HL-60 (cell line): ENCODE data around the gene CDK8.
"Not testable (repeated sequence)": the region's sequence is repeated elsewhere in the genome, so short reads cannot be mapped to it uniquely, and the experiment has no call there.

Experiments used
- DNase-seq, 2 experiments: peaks; one replicate each; pipeline ENCODE4 v3.0.0-alpha.2; 2010 to 2020; ENCODE audit warnings: low read depth in 1 of 2, low spot score in 1 of 2
- H3K27ac ChIP-seq: fragments of 250-450 bp; sonication (Bioruptor Pico); replicated peaks from 2 replicates; pipeline ENCODE4 v1.5.1; 2020; ENCODE audit warnings: mild to moderate bottlenecking, moderate library complexity
- H3K27me3 ChIP-seq: fragments of 250-450 bp; sonication (Bioruptor Pico); 2 replicates; pipeline ENCODE4 v1.5.1; 2021; ENCODE audit warnings: mild to moderate bottlenecking, moderate library complexity; ENCODE audit not compliant: insufficient read depth, poor library complexity, severe bottlenecking
- H3K4me3 ChIP-seq: replicated peaks from 2 replicates; pipeline ENCODE4 v1.5.1; 2011; ENCODE audit warnings: mild to moderate bottlenecking, control low read depth, low read length; ENCODE audit not compliant: insufficient read depth
- CTCF ChIP-seq: IDR thresholded peaks from one replicate; pipeline ENCODE4 v1.5.1; 2011; ENCODE audit warnings: low read length, control low read depth, inconsistent platforms; ENCODE audit not compliant: insufficient read depth
- GABPA ChIP-seq: IDR thresholded peaks from 2 replicates; pipeline ENCODE4 v1.6.1; 2012; ENCODE audit warnings: low read depth
- POLR2AphosphoS5 ChIP-seq: IDR thresholded peaks from 2 replicates; pipeline ENCODE4 v1.6.1; 2012; ENCODE audit warnings: low read depth
- SPI1 ChIP-seq: IDR thresholded peaks from 2 replicates; pipeline ENCODE4 v1.6.1; 2012; ENCODE audit warnings: low read depth, mild to moderate bottlenecking, borderline replicate concordance
- TF ChIP-seq, protein P1 (sequence below): IDR thresholded peaks from 2 replicates; pipeline ENCODE4 v1.6.1; 2012; ENCODE audit warnings: low read depth; ENCODE audit not compliant: insufficient replicate concordance

Gene CDK8

GRCh38 chr13:26310470-26310869 lies 56.5 kb downstream of the CDK8 start:
- DNase-seq: no peak
- no peak overlapping the region for H3K4me3 ChIP-seq
- H3K27ac ChIP-seq: no peak overlapping the region
- TF ChIP-seq GABPA: no peak
- TF ChIP-seq, protein P1, sequence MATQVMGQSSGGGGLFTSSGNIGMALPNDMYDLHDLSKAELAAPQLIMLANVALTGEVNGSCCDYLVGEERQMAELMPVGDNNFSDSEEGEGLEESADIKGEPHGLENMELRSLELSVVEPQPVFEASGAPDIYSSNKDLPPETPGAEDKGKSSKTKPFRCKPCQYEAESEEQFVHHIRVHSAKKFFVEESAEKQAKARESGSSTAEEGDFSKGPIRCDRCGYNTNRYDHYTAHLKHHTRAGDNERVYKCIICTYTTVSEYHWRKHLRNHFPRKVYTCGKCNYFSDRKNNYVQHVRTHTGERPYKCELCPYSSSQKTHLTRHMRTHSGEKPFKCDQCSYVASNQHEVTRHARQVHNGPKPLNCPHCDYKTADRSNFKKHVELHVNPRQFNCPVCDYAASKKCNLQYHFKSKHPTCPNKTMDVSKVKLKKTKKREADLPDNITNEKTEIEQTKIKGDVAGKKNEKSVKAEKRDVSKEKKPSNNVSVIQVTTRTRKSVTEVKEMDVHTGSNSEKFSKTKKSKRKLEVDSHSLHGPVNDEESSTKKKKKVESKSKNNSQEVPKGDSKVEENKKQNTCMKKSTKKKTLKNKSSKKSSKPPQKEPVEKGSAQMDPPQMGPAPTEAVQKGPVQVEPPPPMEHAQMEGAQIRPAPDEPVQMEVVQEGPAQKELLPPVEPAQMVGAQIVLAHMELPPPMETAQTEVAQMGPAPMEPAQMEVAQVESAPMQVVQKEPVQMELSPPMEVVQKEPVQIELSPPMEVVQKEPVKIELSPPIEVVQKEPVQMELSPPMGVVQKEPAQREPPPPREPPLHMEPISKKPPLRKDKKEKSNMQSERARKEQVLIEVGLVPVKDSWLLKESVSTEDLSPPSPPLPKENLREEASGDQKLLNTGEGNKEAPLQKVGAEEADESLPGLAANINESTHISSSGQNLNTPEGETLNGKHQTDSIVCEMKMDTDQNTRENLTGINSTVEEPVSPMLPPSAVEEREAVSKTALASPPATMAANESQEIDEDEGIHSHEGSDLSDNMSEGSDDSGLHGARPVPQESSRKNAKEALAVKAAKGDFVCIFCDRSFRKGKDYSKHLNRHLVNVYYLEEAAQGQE: no peak
- no peaks in the 10 kb centered on the region for H3K27me3 ChIP-seq

DNA sequence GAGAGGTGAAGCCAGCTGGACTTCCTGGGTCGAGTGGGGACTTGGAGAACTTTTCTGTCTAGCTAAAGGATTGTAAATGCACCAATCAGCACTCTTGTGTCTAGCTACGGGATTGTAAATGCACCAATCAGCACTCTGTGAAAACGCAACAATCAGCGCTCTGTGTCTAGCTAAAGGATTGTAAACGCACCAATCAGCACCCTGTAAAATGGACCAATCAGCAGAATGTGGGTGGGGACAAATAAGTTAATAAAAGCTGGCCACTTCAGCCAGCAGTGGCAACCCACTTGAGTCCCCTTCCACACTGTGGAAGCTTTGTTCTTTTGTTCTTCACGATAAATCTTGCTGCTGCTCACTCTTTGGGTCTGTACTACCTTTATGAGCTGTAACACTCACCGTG lies 58.1 kb downstream of the CDK8 start:
- not testable (repeated sequence) for H3K27ac ChIP-seq, H3K27me3 ChIP-seq, H3K4me3 ChIP-seq, DNase-seq

GRCh38 chr13:26316095-26316494 lies 62.2 kb downstream of the CDK8 start:
- not testable (repeated sequence) for H3K4me3 ChIP-seq, DNase-seq, H3K27me3 ChIP-seq, H3K27ac ChIP-seq

- Histone ChIP-seq H3K27ac (no peak overlapping the region), H3K4me3 (no peak overlapping the region), H3K27me3 (no peaks in the 10 kb centered on the region)
- TF ChIP-seq POLR2AphosphoS5 (no peak), SPI1 (no peak), GABPA (no peak), CTCF (no peak)
- TF ChIP-seq, protein P1: no peak
- DNase-seq: no peak
These were observed 66.8 kb downstream of the CDK8 start for GRCh38 chr13:26320766-26321165.

DNA sequence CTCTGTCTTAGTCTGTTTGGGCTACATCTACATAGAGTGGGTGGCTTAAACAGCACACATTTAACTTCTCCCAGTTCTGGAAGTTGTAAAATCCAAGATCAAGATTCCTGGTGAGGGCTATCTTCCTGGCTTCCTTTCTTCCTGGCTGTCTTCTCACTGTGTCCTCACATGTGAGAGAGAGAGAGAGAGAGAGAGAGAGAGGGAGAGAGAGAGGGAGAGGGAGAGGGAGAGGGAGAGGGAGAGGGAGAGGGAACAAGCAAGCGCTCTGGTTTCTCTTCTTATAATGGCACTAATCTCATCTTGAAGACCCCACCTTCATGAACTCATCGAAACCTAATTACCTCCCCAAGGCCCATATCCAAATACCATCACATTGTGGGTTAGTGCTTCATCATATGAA lies 69.2 kb downstream of the CDK8 start:
- Histone ChIP-seq H3K27me3 (no peaks in the 10 kb centered on the region), H3K4me3 (no peak overlapping the region), H3K27ac (no peak overlapping the region)
- DNase-seq: no peak
- TF ChIP-seq, protein P1: no peak
- no peak for TF ChIP-seq CTCF
- TF ChIP-seq POLR2AphosphoS5: no peak
- no peak for TF ChIP-seq SPI1
- TF ChIP-seq GABPA: no peak
